Activated T-helper 2 cell treated with anti-CD3 and anti-CD28 coated beads, Interferon-gamma antibody, Interleukin-2, Interleukin-4, amounts not matched to agents 10 μg/mL and 5 μg/mL and 100 μg/mL, durations not matched to agents 14 hours and 24 hours and 36 hours (primary cell): ENCODE results near the gene DAD1. TPM values are rescaled to one million over a fixed set of nuclear protein-coding genes. Genes with fewer than 3 reads are reported as not detected.

Experiments used
- DNase-seq: peaks from one replicate; pipeline ENCODE4 v3.0.0; 2021; ENCODE audit warnings: low spot score
- H3K27ac Mint-ChIP-seq: one replicate; pipeline ENCODE4 v1.8.0; 2021; ENCODE audit warnings: mixed read lengths
- H3K27me3 Mint-ChIP-seq: one replicate; pipeline ENCODE4 v1.8.0; 2021; ENCODE audit warnings: low read depth, mixed read lengths
- H3K36me3 Mint-ChIP-seq: one replicate; pipeline ENCODE4 v1.8.0; 2021; ENCODE audit warnings: low read depth, mixed read lengths
- H3K4me1 Mint-ChIP-seq: one replicate; pipeline ENCODE4 v1.8.0; 2021; ENCODE audit warnings: low read depth, mixed read lengths
- H3K4me3 Mint-ChIP-seq: one replicate; pipeline ENCODE4 v1.8.0; 2021; ENCODE audit warnings: low read depth, mild to moderate bottlenecking, moderate library complexity, mixed read lengths
- H3K9me3 Mint-ChIP-seq: one replicate; pipeline ENCODE4 v1.8.0; 2021; ENCODE audit warnings: mixed read lengths
- intact Hi-C: fragments of 100-400 bp; cut with micrococcal nuclease; formaldehyde crosslinking; loops from one replicate; pipeline ENCODE4 v1.15.1; 2023
- total RNA-seq: library from RNA; stranded (reverse); gene quantifications from 2 replicates; pipeline ENCODE4 v1.2.3, GENCODE V29; 2022

DAD1 gene
- total RNA-seq, 1 donor from 2014 or later, result 246 TPM

DNA sequence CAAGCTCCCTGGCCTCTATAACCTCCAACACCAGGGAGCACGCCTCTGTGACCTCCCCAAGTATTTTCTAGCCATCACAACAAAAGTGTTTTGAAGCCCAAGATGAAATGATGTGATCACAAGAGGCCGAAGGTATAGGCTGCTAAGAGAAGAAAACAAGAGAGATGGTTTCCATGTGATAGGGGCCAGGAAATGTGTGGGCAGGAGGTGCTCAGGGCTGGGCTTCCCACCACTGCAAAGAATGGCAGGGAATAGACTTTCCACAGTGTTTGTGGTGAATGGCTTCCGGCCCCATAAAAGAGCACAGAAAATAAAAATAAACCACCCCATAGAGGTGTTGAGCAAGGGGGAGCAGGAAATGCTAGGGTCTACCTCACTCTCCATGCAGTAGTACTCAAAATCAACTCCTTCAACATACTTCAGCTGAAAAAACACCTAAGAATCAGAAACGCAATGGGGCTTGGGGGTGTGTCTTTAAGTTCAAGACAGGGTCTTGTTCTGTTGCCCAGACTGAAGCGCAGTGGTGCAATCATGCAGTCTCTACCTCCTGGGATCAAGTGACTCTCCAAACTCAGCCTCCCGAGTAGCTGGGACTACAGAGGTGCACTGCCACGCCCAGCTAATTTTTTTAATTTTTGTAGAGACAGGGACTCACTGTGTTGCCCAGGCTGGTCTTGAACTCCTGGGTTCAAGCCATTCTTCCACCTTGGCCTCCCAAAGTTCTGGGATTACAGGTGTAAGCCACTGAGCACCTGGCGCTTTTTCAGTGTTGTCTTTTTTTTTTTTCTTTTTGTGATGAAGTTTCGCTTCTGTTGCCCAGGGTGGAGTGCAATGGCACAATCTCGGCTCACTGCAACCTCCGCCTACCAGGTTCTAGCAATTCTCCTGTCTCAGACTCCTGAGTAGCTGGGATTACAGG lies 27.1 kb downstream of the DAD1 start:
- peak; percentile 83 for DNase-seq
- H3K36me3 Mint-ChIP-seq, result peaks cover 42% of the 10 kb centered on the region
- peaks cover 86% of the 10 kb centered on the region for H3K4me1 Mint-ChIP-seq
- H3K4me3 Mint-ChIP-seq, result peak overlapping the region; percentile 71
- H3K27ac Mint-ChIP-seq, result peak overlapping the region; percentile 98
- H3K9me3 Mint-ChIP-seq, result no peaks in the 10 kb centered on the region
- no peaks in the 10 kb centered on the region for H3K27me3 Mint-ChIP-seq
- intact Hi-C loops, result loop anchor here (1.0 to 2.0 kb wide), 3 partner anchors 8 to 1057 kb away; partner anchors contain the start of gene DAD1

- H3K36me3 Mint-ChIP-seq, result peaks cover 39% of the 10 kb centered on the region
- H3K4me1 Mint-ChIP-seq, result peaks cover 85% of the 10 kb centered on the region
- DNase-seq, result no peak
- peak overlapping the region; percentile 98 for H3K27ac Mint-ChIP-seq
- H3K9me3 Mint-ChIP-seq, result no peaks in the 10 kb centered on the region
- intact Hi-C loops, result loop anchor here (1.0 to 2.0 kb wide), 3 partner anchors 9 to 1057 kb away; partner anchors contain the start of gene DAD1
- H3K27me3 Mint-ChIP-seq, result peaks cover under 1% of the 10 kb centered on the region
- peak overlapping the region; percentile 71 for H3K4me3 Mint-ChIP-seq
Measured at GRCh38 chr14:22561366-22561660, 27.7 kb downstream of the DAD1 start.

GRCh38 chr14:22560662-22561365 lies 28.2 kb downstream of the DAD1 start:
- intact Hi-C loops, result loop anchor here (1.0 to 2.0 kb wide), 3 partner anchors 9 to 1056 kb away; partner anchors contain the start of gene DAD1
- peak overlapping the region; percentile 98 for H3K27ac Mint-ChIP-seq
- H3K4me3 Mint-ChIP-seq, result peak overlapping the region; percentile 71
- no peaks in the 10 kb centered on the region for H3K9me3 Mint-ChIP-seq
- peaks cover 87% of the 10 kb centered on the region for H3K4me1 Mint-ChIP-seq
- peaks cover 3% of the 10 kb centered on the region for H3K27me3 Mint-ChIP-seq
- no peak for DNase-seq
- H3K36me3 Mint-ChIP-seq, result peaks cover 34% of the 10 kb centered on the region

- Mint-ChIP-seq H3K36me3 (peaks cover 21% of the 10 kb centered on the region), H3K27ac (peak overlapping the region; percentile 98), H3K4me3 (peak overlapping the region; percentile 81), H3K4me1 (peaks cover 85% of the 10 kb centered on the region), H3K27me3 (peaks cover 3% of the 10 kb centered on the region), H3K9me3 (no peaks in the 10 kb centered on the region)
- intact Hi-C loops, result loop anchor here (5.0 to 10.0 kb wide), 11 partner anchors 242 to 824 kb away; partner anchors contain the start of gene PRMT5
- DNase-seq, result no peak
Measured at GRCh38 chr14:22559041-22559440, 30.0 kb downstream of the DAD1 start.

DNA sequence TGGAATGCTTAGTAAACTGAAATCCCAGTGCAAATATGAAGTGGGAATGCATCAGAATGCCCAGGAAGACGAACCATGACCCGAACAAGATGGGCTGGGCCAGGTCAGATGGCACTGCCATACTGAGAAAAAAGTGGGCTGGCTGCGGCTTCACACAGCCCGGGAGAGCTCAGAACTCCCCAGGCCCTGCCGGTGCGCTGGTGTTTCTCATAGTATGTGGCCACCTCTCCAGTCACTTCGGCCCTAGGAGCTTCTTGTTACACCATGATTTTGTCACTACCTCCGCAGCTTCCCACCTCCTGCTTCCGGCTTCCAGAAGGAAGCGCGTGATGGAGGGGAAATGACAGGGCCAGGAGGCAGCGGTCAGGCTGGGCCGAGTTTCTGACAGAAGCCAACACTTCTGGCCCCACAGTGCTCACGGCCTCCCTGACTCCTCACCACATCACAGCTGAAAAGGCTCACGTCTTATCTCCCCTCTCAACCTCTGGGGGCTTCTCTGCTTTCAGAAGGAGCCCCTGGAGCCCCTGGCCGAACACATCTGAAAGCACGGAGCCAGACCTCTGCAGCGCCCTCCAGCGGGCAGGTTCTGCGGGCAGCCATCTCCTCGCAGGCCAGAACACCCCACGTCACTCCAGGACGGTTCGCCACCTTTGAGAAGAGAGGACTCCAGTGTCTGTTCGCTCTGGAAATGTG lies 30.7 kb downstream of the DAD1 start:
- peaks cover 3% of the 10 kb centered on the region for H3K27me3 Mint-ChIP-seq
- intact Hi-C loops, result loop anchor here (5.0 to 10.0 kb wide), 11 partner anchors 241 to 824 kb away; partner anchors contain the start of gene PRMT5
- peak overlapping the region; percentile 81 for H3K4me3 Mint-ChIP-seq
- DNase-seq, result peak; percentile 54
- peak overlapping the region; percentile 98 for H3K27ac Mint-ChIP-seq
- no peaks in the 10 kb centered on the region for H3K9me3 Mint-ChIP-seq
- H3K36me3 Mint-ChIP-seq, result peaks cover 20% of the 10 kb centered on the region
- H3K4me1 Mint-ChIP-seq, result peaks cover 83% of the 10 kb centered on the region

DNA sequence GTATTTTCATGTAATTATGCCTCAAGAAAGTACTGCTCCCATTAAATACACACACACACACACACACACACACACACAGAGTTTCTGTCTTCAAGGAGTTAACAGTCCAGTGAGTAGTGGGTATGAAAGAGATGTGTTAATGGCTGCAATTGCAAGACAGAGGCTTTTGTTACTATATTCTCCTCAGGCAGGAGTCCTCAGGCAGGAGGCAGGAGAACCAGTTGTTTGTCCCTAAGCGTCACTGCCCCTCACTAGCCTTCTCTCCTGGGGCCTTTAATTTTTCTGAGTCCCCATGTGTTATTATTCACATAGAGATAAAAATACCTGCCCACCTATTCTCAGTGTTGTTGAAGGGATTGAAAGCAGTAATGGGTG lies 31.2 kb downstream of the DAD1 start:
- no peaks in the 10 kb centered on the region for H3K9me3 Mint-ChIP-seq
- intact Hi-C loops, result loop anchor here (1.0 to 10.0 kb wide), 15 partner anchors 12 to 823 kb away; partner anchors contain the start of genes DAD1, LRP10 and PRMT5
- peaks cover 3% of the 10 kb centered on the region for H3K27me3 Mint-ChIP-seq
- H3K27ac Mint-ChIP-seq, result peak overlapping the region; percentile 98
- no peak for DNase-seq
- peaks cover 85% of the 10 kb centered on the region for H3K4me1 Mint-ChIP-seq
- H3K4me3 Mint-ChIP-seq, result peak overlapping the region; percentile 81
- peaks cover 22% of the 10 kb centered on the region for H3K36me3 Mint-ChIP-seq

- peaks cover 88% of the 10 kb centered on the region for H3K4me1 Mint-ChIP-seq
- peaks cover 27% of the 10 kb centered on the region for H3K36me3 Mint-ChIP-seq
- H3K9me3 Mint-ChIP-seq, result no peaks in the 10 kb centered on the region
- peak overlapping the region; percentile 98 for H3K27ac Mint-ChIP-seq
- intact Hi-C loops, result loop anchor here (1.0 to 10.0 kb wide), 18 partner anchors 13 to 822 kb away; partner anchors contain the start of genes DAD1, LRP10 and PRMT5
- H3K4me3 Mint-ChIP-seq, result peak overlapping the region; percentile 81
- H3K27me3 Mint-ChIP-seq, result peaks cover 3% of the 10 kb centered on the region
- DNase-seq, result peak; percentile 87
Measured at GRCh38 chr14:22556990-22557623, 31.9 kb downstream of the DAD1 start.

DNA sequence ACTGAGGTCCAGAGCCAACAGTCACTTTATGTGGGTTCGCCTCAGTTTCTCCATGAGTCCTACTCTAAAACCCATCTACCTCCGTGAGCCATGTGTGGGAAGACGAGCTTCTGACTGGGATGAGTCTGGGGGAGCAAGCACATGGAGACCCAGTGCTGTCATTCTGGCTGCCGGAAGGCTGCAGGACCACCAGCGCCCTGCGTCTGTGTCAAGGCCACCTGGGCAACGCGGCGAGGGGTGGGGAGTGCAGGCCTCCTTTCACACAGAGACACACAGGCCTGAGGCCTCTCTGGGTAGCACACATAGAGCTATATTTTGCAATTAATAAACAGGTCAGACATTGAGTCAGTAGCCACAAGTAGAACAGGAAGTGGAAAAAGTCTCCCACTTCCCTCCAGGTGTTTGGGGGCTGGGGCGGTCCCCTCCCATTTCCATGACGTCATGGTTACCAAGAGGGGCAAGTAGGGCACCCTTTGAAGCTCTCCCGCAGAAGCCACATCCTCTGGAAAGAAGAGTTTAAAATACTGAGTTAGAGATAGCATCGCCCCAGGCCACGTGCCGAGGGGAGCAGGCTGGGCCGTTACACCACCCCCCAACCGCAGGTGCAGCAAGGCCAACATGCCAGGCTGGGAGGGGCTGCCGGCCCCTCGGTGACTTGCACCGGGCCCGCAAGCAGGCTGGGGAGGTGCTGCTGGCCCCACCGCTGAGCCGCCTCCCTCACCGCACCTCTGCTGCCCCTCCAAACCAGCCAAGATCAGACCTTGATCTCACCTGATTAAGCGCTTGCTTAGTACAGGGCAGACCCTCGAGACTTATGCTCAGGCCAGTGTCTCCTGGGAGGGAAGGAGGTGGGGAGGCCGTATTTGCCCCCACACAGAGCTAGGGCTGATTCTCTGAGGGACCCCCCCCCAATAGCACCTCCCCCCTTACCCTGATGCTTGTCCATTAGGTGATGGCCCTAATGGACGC lies 32.7 kb downstream of the DAD1 start:
- Mint-ChIP-seq H3K36me3 (peaks cover 35% of the 10 kb centered on the region), H3K4me1 (peaks cover 88% of the 10 kb centered on the region)
- intact Hi-C loops, result loop anchor here (1.0 to 10.0 kb wide), 16 partner anchors 49 to 822 kb away; partner anchors contain the start of genes LRP10 and PRMT5

GRCh38 chr14:22555384-22556011 lies 33.5 kb downstream of the DAD1 start:
- Mint-ChIP-seq H3K4me1 (peaks cover 88% of the 10 kb centered on the region), H3K4me3 (peak overlapping the region; percentile 81), H3K9me3 (no peaks in the 10 kb centered on the region), H3K27me3 (peaks cover 3% of the 10 kb centered on the region), H3K36me3 (peaks cover 43% of the 10 kb centered on the region), H3K27ac (peak overlapping the region; percentile 98)
- intact Hi-C loops, result loop anchor here (1.0 to 10.0 kb wide), 17 partner anchors 24 to 821 kb away; partner anchors contain the start of genes LRP10 and PRMT5
- DNase-seq, result peak; percentile 47

More for the DNA sequence above, 32.7 kb downstream of the DAD1 start:
- H3K27me3 Mint-ChIP-seq, result peaks cover 3% of the 10 kb centered on the region
- H3K27ac Mint-ChIP-seq, result peak overlapping the region; percentile 98
- H3K9me3 Mint-ChIP-seq, result no peaks in the 10 kb centered on the region
- peak; percentile 98 for DNase-seq
- H3K4me3 Mint-ChIP-seq, result peak overlapping the region; percentile 81

GRCh38 chr14:22554498-22555383 lies 34.3 kb downstream of the DAD1 start:
- peak overlapping the region; percentile 98 for H3K27ac Mint-ChIP-seq
- peaks cover 47% of the 10 kb centered on the region for H3K36me3 Mint-ChIP-seq
- peak overlapping the region; percentile 81 for H3K4me3 Mint-ChIP-seq
- intact Hi-C loops, result loop anchor here (1.0 to 10.0 kb wide), 12 partner anchors 23 to 820 kb away; partner anchors contain the start of gene PRMT5
- no peaks in the 10 kb centered on the region for H3K9me3 Mint-ChIP-seq
- no peak for DNase-seq
- peaks cover 89% of the 10 kb centered on the region for H3K4me1 Mint-ChIP-seq
- peaks cover 3% of the 10 kb centered on the region for H3K27me3 Mint-ChIP-seq
